Keratinocyte (primary cell): ENCODE measurements around the gene PIGL. TPM values are rescaled to one million over a fixed set of nuclear protein-coding genes. Genes with fewer than 3 reads are reported as not detected.

Experiments used
- DNase-seq: peaks from one replicate; pipeline ENCODE4 v3.0.0-alpha.2; 2011; ENCODE audit warnings: low read depth, missing footprints, low spot score
- FAIRE-seq: peaks from 2 replicates; lab custom pipeline; 2011; peaks lifted over from hg19 to GRCh38; lab: Jason Lieb, UNC
- H2AFZ ChIP-seq: 2 replicates; pipeline ENCODE4 v1.6.0; 2012; ENCODE audit warnings: low read length, control low read depth, inconsistent platforms; ENCODE audit not compliant: control insufficient read depth
- H3K27ac ChIP-seq: 2 replicates; pipeline ENCODE4 v1.5.1; 2011; ENCODE audit warnings: low read length; ENCODE audit not compliant: control insufficient read depth, insufficient read depth
- H3K27me3 ChIP-seq: 3 replicates; pipeline ENCODE4 v1.6.0; 2011; ENCODE audit warnings: low read length; ENCODE audit not compliant: control insufficient read depth, insufficient read depth; ENCODE audit errors: extremely low read depth
- H3K36me3 ChIP-seq, 2 experiments: 2 replicates in 1 of 2; 3 replicates in 1 of 2; pipeline ENCODE4 v1.5.1; 2011; ENCODE audit warnings: low read length in 2 of 2, mild to moderate bottlenecking in 1 of 2; ENCODE audit not compliant: control insufficient read depth in 2 of 2, insufficient read depth in 2 of 2; ENCODE audit errors: extremely low read depth in 1 of 2
- H3K4me1 ChIP-seq: 3 replicates; pipeline ENCODE4 v1.5.1; 2011; ENCODE audit warnings: low read length; ENCODE audit not compliant: control insufficient read depth, insufficient read depth; ENCODE audit errors: extremely low read depth
- H3K4me2 ChIP-seq: 3 replicates; pipeline ENCODE4 v1.6.0; 2011; ENCODE audit warnings: low read depth, low read length; ENCODE audit not compliant: control insufficient read depth, insufficient read depth; ENCODE audit errors: extremely low read depth
- H3K4me3 ChIP-seq, 3 experiments: fragments of 200-600 bp in 1 of 3; sonication (generic) in 1 of 3; 2 replicates in 2 of 3; 3 replicates in 1 of 3; pipeline ENCODE4 v1.5.1; 2011 to 2016; ENCODE audit warnings: low read length in 3 of 3, mild to moderate bottlenecking in 3 of 3, control low read depth in 2 of 3, inconsistent platforms in 1 of 3, low read depth in 1 of 3, mixed read lengths in 1 of 3, mixed run types in 1 of 3, moderate library complexity in 1 of 3; ENCODE audit not compliant: control insufficient read depth in 2 of 3, insufficient read depth in 2 of 3; ENCODE audit errors: extremely low read depth in 1 of 3
- H3K79me2 ChIP-seq: 2 replicates; pipeline ENCODE4 v1.6.0; 2012; ENCODE audit warnings: low read length; ENCODE audit not compliant: control insufficient read depth, insufficient read depth
- H3K9ac ChIP-seq: 3 replicates; pipeline ENCODE4 v1.6.0; 2011; ENCODE audit warnings: low read length; ENCODE audit not compliant: control insufficient read depth, insufficient read depth; ENCODE audit errors: extremely low read depth
- H3K9me1 ChIP-seq: 3 replicates; pipeline ENCODE4 v1.6.0; 2011; ENCODE audit warnings: low read length; ENCODE audit not compliant: control insufficient read depth, insufficient read depth; ENCODE audit errors: extremely low read depth
- H3K9me3 ChIP-seq: 2 replicates; pipeline ENCODE4 v1.5.1; 2012; ENCODE audit warnings: low read depth, low read length; ENCODE audit not compliant: control insufficient read depth
- H4K20me1 ChIP-seq: 3 replicates; pipeline ENCODE4 v1.6.0; 2011; ENCODE audit warnings: low read length; ENCODE audit not compliant: control insufficient read depth, insufficient read depth; ENCODE audit errors: extremely low read depth
- CTCF ChIP-seq, 3 experiments: IDR thresholded peaks in 1 of 3; conservative IDR thresholded peaks in 1 of 3; optimal IDR thresholded peaks in 1 of 3; 2 replicates in 2 of 3; 3 replicates in 1 of 3; pipeline versions ENCODE3 to v1.5.1; 2011; ENCODE audit warnings: low read length in 3 of 3, mild to moderate bottlenecking in 3 of 3, moderate library complexity in 2 of 3, control low read depth in 1 of 3, inconsistent platforms in 1 of 3; ENCODE audit not compliant: insufficient read depth in 2 of 3; ENCODE audit errors: extremely low read depth in 1 of 3
- EZH2 ChIP-seq: IDR thresholded peaks from one replicate; pipeline ENCODE4 v1.6.1; 2012; ENCODE audit warnings: inconsistent platforms, mild to moderate bottlenecking, low read length, moderate library complexity
- dilution Hi-C: fragments of 300-500 bp; cut with MboI; formaldehyde crosslinking; loops from one replicate; pipeline ENCODE4 v1.7.0; 2020; ENCODE audit warnings: low sequenced_read_pairs; ENCODE audit not compliant: extremely low pct_ligation_motif_present
- polyA plus RNA-seq, 5 experiments: library from polyadenylated mRNA; depleted of rRNA in 3 of 5; stranded (reverse) in 3 of 5; stranded (forward) in 1 of 5; unstranded in 1 of 5; fragments of >200 nt; gene quantifications; 1 replicate in 1 of 5; 2 replicates in 3 of 5; 3 replicates in 1 of 5; pipeline versions ENCODE4 v1.2.1 to v1.2.3, GENCODE V29; 2011 to 2012; ENCODE audit warnings: missing spikeins in 2 of 5, low read depth in 1 of 5, low replicate concordance in 1 of 5

Gene PIGL
- polyA plus RNA-seq, 1 donor (not counting 4 experiments of a cell fraction or from before 2014, with no cell fraction given) = 21.5 TPM

- Histone ChIP-seq H3K4me3 (no peak overlapping the region), H3K27ac (peak overlapping the region; percentile 35), H3K27me3 (no peaks in the 10 kb centered on the region), H4K20me1 (no peaks in the 10 kb centered on the region), H2AFZ (no peak overlapping the region), H3K9me3 (no peaks in the 10 kb centered on the region), H3K4me2 (peak overlapping the region; percentile 42), H3K4me1 (peaks cover 28% of the 10 kb centered on the region), H3K79me2 (no peaks in the 10 kb centered on the region), H3K9ac (no peak overlapping the region), H3K36me3 (peaks cover 0 to 2% of the 10 kb centered on the region in 2 experiments), H3K9me1 (no peaks in the 10 kb centered on the region)
- dilution Hi-C loops = no loop called here
- DNase-seq (no peak), FAIRE-seq (no peak)
- TF ChIP-seq EZH2 (no peak), CTCF (optimal IDR thresholded peaks at IDR 0.05 in 1 of 3, IDR thresholded peaks at IDR 0.05 in 1 of 3, conservative IDR thresholded peaks at IDR 0.05 in 1 of 3; ENCODE audit: extremely low read depth in 1 of 3, insufficient read depth in 2 of 3, low read length in 3 of 3) (no peak)
Observed at GRCh38 chr17:16286947-16287562, 70.0 kb downstream of the PIGL start.

GRCh38 chr17:16287563-16288027, 70.6 kb downstream of the PIGL start:
- H3K4me1 ChIP-seq = peaks cover 22% of the 10 kb centered on the region
- no peak overlapping the region for H3K4me3 ChIP-seq
- H3K27ac ChIP-seq = no peak overlapping the region
- no peaks in the 10 kb centered on the region for H3K9me3 ChIP-seq
- H2AFZ ChIP-seq = no peak overlapping the region
- no peak overlapping the region for H3K4me2 ChIP-seq
- no peak overlapping the region for H3K9ac ChIP-seq
- FAIRE-seq (no peak), DNase-seq (no peak)
- dilution Hi-C loops = no loop called here
- no peaks in the 10 kb centered on the region for H3K9me1 ChIP-seq
- TF ChIP-seq CTCF (optimal IDR thresholded peaks at IDR 0.05 in 1 of 3, IDR thresholded peaks at IDR 0.05 in 1 of 3, conservative IDR thresholded peaks at IDR 0.05 in 1 of 3; ENCODE audit: extremely low read depth in 1 of 3, insufficient read depth in 2 of 3, low read length in 3 of 3) (no peak), EZH2 (no peak)
- H3K27me3 ChIP-seq = no peaks in the 10 kb centered on the region
- no peaks in the 10 kb centered on the region for H3K79me2 ChIP-seq
- H3K36me3 ChIP-seq = peaks cover 0 to 2% of the 10 kb centered on the region in 2 experiments
- no peaks in the 10 kb centered on the region for H4K20me1 ChIP-seq
